Thyroid gland (tissue), 4 donors: Measurements from ENCODE around the gene HEATR5A. TPM values are rescaled to one million over a fixed set of nuclear protein-coding genes. Genes with fewer than 3 reads are reported as not detected.
"Not testable (repeated sequence)": the region's sequence is repeated elsewhere in the genome, so short reads cannot be mapped to it uniquely, and the experiment has no call there.

ENCODE experiments used
- DNase-seq, 2 donors: peaks; one replicate each; pipeline ENCODE4 v3.0.0-alpha.2; 2019
- H3K27ac ChIP-seq, 3 donors: fragments of 200-600 bp; sonication (generic); 1 replicate in 2 of 3; 2 replicates in 1 of 3; pipeline ENCODE4 v1.5.1; 2016 to 2019; ENCODE audit warnings: mild to moderate bottlenecking in 1 of 3, moderate library complexity in 1 of 3
- H3K27me3 ChIP-seq: fragments of 200-600 bp; sonication (generic); one replicate; pipeline ENCODE4 v1.5.1; 2019
- H3K36me3 ChIP-seq, 2 donors: fragments of 200-600 bp; sonication (generic); one replicate each; pipeline ENCODE4 v1.5.1; 2016 to 2019
- H3K4me1 ChIP-seq, 2 donors: fragments of 200-600 bp; sonication (generic); one replicate each; pipeline ENCODE4 v1.5.1; 2017 to 2019
- H3K4me3 ChIP-seq, 3 donors: fragments of 200-600 bp; sonication (generic); replicated peaks in 1 of 3; 1 replicate in 2 of 3; 2 replicates in 1 of 3; pipeline ENCODE4 v1.5.1; 2016; ENCODE audit warnings: mild to moderate bottlenecking in 1 of 3
- H3K9me3 ChIP-seq: fragments of 200-600 bp; sonication (generic); one replicate; pipeline ENCODE4 v1.5.1; 2017
- CTCF ChIP-seq, 6 experiments: fragments of 200-600 bp in 3 of 6; fragments of 450-650 bp in 3 of 6; sonication (generic) in 3 of 6; IDR thresholded peaks; one replicate each; pipeline ENCODE4 v1.5.1; 2016 to 2019; ENCODE audit warnings: antibody characterized with exemption in 6 of 6, mild to moderate bottlenecking in 2 of 6, inconsistent platforms in 1 of 6, moderate library complexity in 1 of 6
- POLR2A ChIP-seq, 2 donors: fragments of 450-650 bp; IDR thresholded peaks; one replicate each; pipeline ENCODE4 v1.6.1; 2017; ENCODE audit warnings: antibody characterized with exemption in 2 of 2, mild to moderate bottlenecking in 2 of 2, moderate library complexity in 1 of 2
- WGBS, 2 donors: methylation state at CpG; one replicate each; pipeline ENCODE4 v1.1.5; 2017; 5-methylcytosine and 5-hydroxymethylcytosine counted together
- intact Hi-C: fragments of 100-400 bp; cut with DNase I; formaldehyde crosslinking; loops from one replicate; pipeline ENCODE4 v1.15.1; 2023
- total RNA-seq, 4 donors: library from RNA; depleted of rRNA; stranded (reverse); fragments of >200 nt; gene quantifications; one replicate each; pipeline ENCODE4 v1.2.3, GENCODE V29; 2016

Gene HEATR5A
- total RNA-seq, 4 donors from 2014 or later: 31.0 to 46.3 (median 40.5) TPM

- no peak overlapping the region for H3K4me3 ChIP-seq
- H3K36me3 ChIP-seq: peaks cover 7 to 14% of the 10 kb centered on the region in 2 donors
- TF ChIP-seq CTCF (IDR thresholded peaks at IDR 0.05) (no peak), POLR2A (IDR thresholded peaks at IDR 0.05) (no peak)
- H3K27ac ChIP-seq: no peak overlapping the region
- intact Hi-C loops: no loop called here
- no peaks in the 10 kb centered on the region for H3K27me3 ChIP-seq
- 95 to 97% methylated on average over 4 of the region's 4 CpGs for WGBS, 2 donors
- H3K9me3 ChIP-seq: no peaks in the 10 kb centered on the region
- DNase-seq: no peak
- H3K4me1 ChIP-seq: no peaks in the 10 kb centered on the region
These were observed 57.6 kb downstream of the HEATR5A start for GRCh38 chr14:31362746-31363145.

- 96% methylated on average over 4 of the region's 4 CpGs for WGBS, 2 donors
- H3K27me3 ChIP-seq, H3K27ac ChIP-seq, H3K4me1 ChIP-seq, H3K9me3 ChIP-seq, intact Hi-C loops, H3K4me3 ChIP-seq, DNase-seq: not testable (repeated sequence)
- peaks cover 7 to 14% of the 10 kb centered on the region in 2 donors for H3K36me3 ChIP-seq
These were observed 58.6 kb downstream of the HEATR5A start for GRCh38 chr14:31361761-31362160.

GRCh38 chr14:31360919-31361662 is 59.3 kb downstream of the HEATR5A start:
- WGBS, 2 donors: 87 to 93% methylated on average over 3 of the region's 3 CpGs
- no peak for TF ChIP-seq POLR2A (IDR thresholded peaks at IDR 0.05)
- TF ChIP-seq CTCF (IDR thresholded peaks at IDR 0.05): no peak
- Histone ChIP-seq H3K27me3 (no peaks in the 10 kb centered on the region), H3K4me3 (no peak overlapping the region), H3K36me3 (peaks cover 7 to 14% of the 10 kb centered on the region in 2 donors), H3K9me3 (no peaks in the 10 kb centered on the region), H3K4me1 (no peaks in the 10 kb centered on the region), H3K27ac (no peak overlapping the region)
- intact Hi-C loops: no loop called here
- DNase-seq: no peak

- WGBS, 2 donors: 66 to 76% methylated on average over 3 of the region's 3 CpGs
- intact Hi-C loops: loop anchor here (10.0 kb wide), 3 partner anchors 152 to 372 kb away; partner anchors contain the start of gene HECTD1
- peaks cover 7 to 8% of the 10 kb centered on the region in 2 donors for H3K36me3 ChIP-seq
- no peaks in the 10 kb centered on the region for H3K27me3 ChIP-seq
- H3K4me1 ChIP-seq: no peaks in the 10 kb centered on the region
- no peak for DNase-seq
- no peaks in the 10 kb centered on the region for H3K9me3 ChIP-seq
- no peak overlapping the region for H3K4me3 ChIP-seq
- no peak for TF ChIP-seq POLR2A (IDR thresholded peaks at IDR 0.05)
- TF ChIP-seq CTCF (IDR thresholded peaks at IDR 0.05): no peak
- no peak overlapping the region for H3K27ac ChIP-seq
These were observed 63.1 kb downstream of the HEATR5A start for GRCh38 chr14:31357279-31357678.

- WGBS, 2 donors: 92 to 93% methylated on average over 2 of the region's 2 CpGs
- Histone ChIP-seq H3K36me3 (peaks cover 15 to 16% of the 10 kb centered on the region in 2 donors), H3K27ac (no peak overlapping the region), H3K27me3 (no peaks in the 10 kb centered on the region), H3K4me1 (no peaks in the 10 kb centered on the region), H3K4me3 (no peak overlapping the region), H3K9me3 (no peaks in the 10 kb centered on the region)
- TF ChIP-seq CTCF (IDR thresholded peaks at IDR 0.05) (no peak), POLR2A (IDR thresholded peaks at IDR 0.05) (no peak)
- intact Hi-C loops: no loop called here
- no peak for DNase-seq
These were observed 74.3 kb downstream of the HEATR5A start for GRCh38 chr14:31346097-31346496.
